H1 (cell line): ENCODE measurements around the gene TRAF4. TPM values are rescaled to one million over a fixed set of nuclear protein-coding genes. Genes with fewer than 3 reads are reported as not detected.

ENCODE experiments used
- CTCF ChIA-PET: fragments of 300-600 bp; sonication (Branson Sonifier 250); formaldehyde crosslinking; loops from one replicate; lab custom pipeline; 2021; ENCODE audit not compliant: partially characterized antibody; lab: Charles Lee
- POLR2A ChIA-PET: fragments of 300-600 bp; sonication (Branson Sonifier 250); formaldehyde crosslinking; loops from one replicate; lab custom pipeline; 2021; ENCODE audit warnings: inconsistent platforms; ENCODE audit not compliant: partially characterized antibody; lab: Charles Lee
- DNase-seq, 2 experiments: peaks; one replicate each; pipeline versions ENCODE4 v3.0.0 to v3.0.0-alpha.2; 2010 to 2022; ENCODE audit warnings: low spot score in 2 of 2, low read depth in 1 of 2, mixed read lengths in 1 of 2
- FAIRE-seq: peaks from 2 replicates; lab custom pipeline; 2011; peaks lifted over from hg19 to GRCh38; lab: Jason Lieb, UNC
- H2AFZ ChIP-seq: 2 replicates; pipeline ENCODE4 v1.8.1; 2012; ENCODE audit warnings: low read length, inconsistent platforms
- H2AK5ac ChIP-seq: 2 replicates; pipeline ENCODE4 v1.6.1; 2013; ENCODE audit warnings: low read depth, low read length
- H2BK120ac ChIP-seq: replicated peaks from 2 replicates; pipeline ENCODE3; 2013; ENCODE audit warnings: low read depth, low read length, inconsistent platforms
- H2BK12ac ChIP-seq: 2 replicates; pipeline ENCODE4 v1.6.1; 2013; ENCODE audit warnings: low read depth, low read length
- H2BK15ac ChIP-seq: 2 replicates; pipeline ENCODE4 v1.6.1; 2013; ENCODE audit warnings: low read length
- H2BK20ac ChIP-seq: 2 replicates; pipeline ENCODE4 v1.6.1; 2013; ENCODE audit warnings: low read length
- H2BK5ac ChIP-seq: 2 replicates; pipeline ENCODE4 v1.6.1; 2013; ENCODE audit warnings: low read depth, low read length
- H3K14ac ChIP-seq: 2 replicates; pipeline ENCODE4 v1.6.1; 2013; ENCODE audit warnings: inconsistent platforms; ENCODE audit not compliant: insufficient read length
- H3K18ac ChIP-seq: 2 replicates; pipeline ENCODE4 v1.6.1; 2013; ENCODE audit warnings: low read length; ENCODE audit errors: extremely low read depth
- H3K23ac ChIP-seq: 2 replicates; pipeline ENCODE4 v1.6.1; 2013; ENCODE audit warnings: inconsistent platforms; ENCODE audit not compliant: insufficient read length
- H3K23me2 ChIP-seq: 2 replicates; pipeline ENCODE4 v1.6.1; 2013; ENCODE audit warnings: low read depth, low read length
- H3K27ac ChIP-seq: 2 replicates; pipeline ENCODE4 v1.6.1; 2011; ENCODE audit warnings: low read depth, low read length, inconsistent platforms
- H3K27me3 ChIP-seq, 4 experiments: replicated peaks in 1 of 4; 1 replicate in 1 of 4; 2 replicates in 3 of 4; pipeline versions ENCODE4 v1.6.1 to v1.8.1; 2011 to 2013; ENCODE audit warnings: low read length in 3 of 4, mild to moderate bottlenecking in 3 of 4, inconsistent platforms in 2 of 4, mixed read lengths in 2 of 4, moderate library complexity in 1 of 4; ENCODE audit not compliant: control insufficient read depth in 3 of 4, insufficient read depth in 3 of 4; ENCODE audit errors: extremely low read depth in 1 of 4
- H3K36me3 ChIP-seq, 4 experiments: 2 replicates each; pipeline versions ENCODE4 v1.6.1 to v1.8.1; 2011 to 2013; ENCODE audit warnings: mild to moderate bottlenecking in 4 of 4, low read length in 3 of 4, moderate library complexity in 2 of 4, control low read depth in 1 of 4, inconsistent platforms in 1 of 4; ENCODE audit not compliant: insufficient read depth in 4 of 4, control insufficient read depth in 2 of 4
- H3K4ac ChIP-seq: replicated peaks from 2 replicates; pipeline ENCODE3; 2013; ENCODE audit warnings: low read length, low read depth, mixed read lengths, inconsistent platforms; ENCODE audit not compliant: insufficient read length
- H3K4me1 ChIP-seq, 4 experiments: replicated peaks in 1 of 4; 1 replicate in 1 of 4; 2 replicates in 3 of 4; pipeline versions ENCODE4 v1.6.1 to v1.8.1; 2011 to 2013; ENCODE audit warnings: low read length in 3 of 4, inconsistent platforms in 2 of 4, mixed read lengths in 1 of 4; ENCODE audit not compliant: insufficient read depth in 4 of 4, control insufficient read depth in 3 of 4
- H3K4me2 ChIP-seq, 2 experiments: 2 replicates each; pipeline versions ENCODE4 v1.6.1 to v1.8.1; 2011 to 2013; ENCODE audit warnings: low read depth in 2 of 2, low read length in 2 of 2, control low read depth in 1 of 2, inconsistent platforms in 1 of 2, mild to moderate bottlenecking in 1 of 2; ENCODE audit not compliant: insufficient read depth in 1 of 2
- H3K4me3 ChIP-seq, 4 experiments: fragments of 200-600, 300-600 bp in 1 of 4; sonication (generic), shearing (Covaris generic), sonication (Bioruptor Twin) in 1 of 4; 2 replicates each; pipeline versions ENCODE4 v1.5.1 to v1.8.1; 2011 to 2016; ENCODE audit warnings: low read length in 4 of 4, low read depth in 3 of 4, control low read depth in 2 of 4, inconsistent platforms in 2 of 4, mild to moderate bottlenecking in 2 of 4, mixed read lengths in 1 of 4, moderate library complexity in 1 of 4; ENCODE audit not compliant: insufficient read depth in 2 of 4; ENCODE audit errors: extremely low read depth in 1 of 4
- H3K56ac ChIP-seq: replicated peaks from 2 replicates; pipeline ENCODE3; 2013; ENCODE audit warnings: low read depth, mild to moderate bottlenecking, mixed read lengths, low read length, inconsistent platforms; ENCODE audit not compliant: insufficient read length
- H3K79me1 ChIP-seq: 2 replicates; pipeline ENCODE4 v1.6.1; 2013; ENCODE audit warnings: low read depth, low read length, control low read depth
- H3K79me2 ChIP-seq, 2 experiments: 2 replicates each; pipeline versions ENCODE4 v1.6.1 to v1.8.1; 2012 to 2013; ENCODE audit warnings: low read length in 2 of 2, mild to moderate bottlenecking in 2 of 2, inconsistent platforms in 1 of 2; ENCODE audit not compliant: insufficient read depth in 2 of 2, control insufficient read depth in 1 of 2
- H3K9ac ChIP-seq, 4 experiments: replicated peaks in 1 of 4; 1 replicate in 1 of 4; 2 replicates in 3 of 4; pipeline versions ENCODE4 v1.6.1 to v1.8.1; 2011 to 2013; ENCODE audit warnings: low read depth in 3 of 4, low read length in 3 of 4, control low read depth in 2 of 4, mild to moderate bottlenecking in 2 of 4, moderate library complexity in 2 of 4, inconsistent platforms in 1 of 4; ENCODE audit errors: extremely low read depth in 1 of 4
- H3K9me3 ChIP-seq, 2 experiments: 2 replicates each; pipeline versions ENCODE4 v1.6.1 to v1.8.1; 2012 to 2013; ENCODE audit warnings: mild to moderate bottlenecking in 2 of 2, moderate library complexity in 2 of 2, control low read depth in 1 of 2, inconsistent platforms in 1 of 2, low read depth in 1 of 2, low read length in 1 of 2, mixed read lengths in 1 of 2; ENCODE audit not compliant: insufficient read depth in 2 of 2
- H4K20me1 ChIP-seq, 2 experiments: replicated peaks in 1 of 2; 2 replicates each; pipeline versions ENCODE3 to v1.8.1; 2011 to 2013; ENCODE audit warnings: inconsistent platforms in 2 of 2, low read length in 2 of 2, mild to moderate bottlenecking in 1 of 2; ENCODE audit not compliant: insufficient read depth in 2 of 2, control insufficient read depth in 1 of 2
- H4K5ac ChIP-seq: 2 replicates; pipeline ENCODE4 v1.6.1; 2013; ENCODE audit warnings: low read length, low read depth, mixed read lengths, inconsistent platforms; ENCODE audit not compliant: insufficient read length
- H4K8ac ChIP-seq: 2 replicates; pipeline ENCODE4 v1.8.0; 2013; ENCODE audit warnings: mild to moderate bottlenecking, moderate library complexity, low read length, inconsistent platforms; ENCODE audit not compliant: insufficient read depth; ENCODE audit errors: extremely low read depth
- H4K91ac ChIP-seq: replicated peaks from 2 replicates; pipeline ENCODE3; 2013; ENCODE audit warnings: low read length, mixed read lengths, inconsistent platforms; ENCODE audit not compliant: insufficient read length
- CTCF ChIP-seq, 3 experiments: IDR thresholded peaks; 1 replicate in 2 of 3; 2 replicates in 1 of 3; pipeline versions ENCODE4 v1.5.1 to v1.6.1; 2011; ENCODE audit warnings: low read length in 3 of 3, mild to moderate bottlenecking in 3 of 3, inconsistent platforms in 2 of 3, low read depth in 1 of 3, moderate library complexity in 1 of 3; ENCODE audit not compliant: insufficient read depth in 1 of 3; ENCODE audit errors: control extremely low read depth in 1 of 3
- EGR1 ChIP-seq: IDR thresholded peaks from 2 replicates; pipeline ENCODE4 v1.6.1; 2011; ENCODE audit warnings: low read depth, low read length, borderline replicate concordance
- NANOG ChIP-seq: IDR thresholded peaks from 2 replicates; pipeline ENCODE4 v1.6.1; 2011; ENCODE audit warnings: low read length, low read depth, mild to moderate bottlenecking, inconsistent platforms; ENCODE audit not compliant: insufficient read depth, poor library complexity, severe bottlenecking
- TEAD4 ChIP-seq: IDR thresholded peaks from 2 replicates; pipeline ENCODE4 v1.6.1; 2012; ENCODE audit warnings: low read depth, low read length, inconsistent platforms, mixed read lengths
- WGBS, 2 experiments: shearing (Covaris generic) in 1 of 2; methylation state at CpG; one replicate each; pipeline versions ENCODE4 v1.1.6 to v1.1.7; 2013 to 2015; ENCODE audit warnings: low lambda C conversion rate in 2 of 2, mixed read lengths in 2 of 2, inconsistent platforms in 1 of 2, low coverage in 1 of 2, missing lambda C conversion rate in 1 of 2; ENCODE audit not compliant: insufficient replicate concordance in 2 of 2, insufficient coverage in 1 of 2, insufficient read length in 1 of 2; ENCODE audit errors: extremely low coverage in 1 of 2, missing lambda C conversion rate in 1 of 2; 5-methylcytosine and 5-hydroxymethylcytosine counted together
- polyA plus RNA-seq, 7 experiments: library from polyadenylated mRNA; depleted of rRNA in 3 of 7; stranded (reverse) in 5 of 7; unstranded in 2 of 7; fragments of >200 nt in 5 of 7; fragments of 200-250 nt in 2 of 7; gene quantifications; 1 replicate in 5 of 7; 2 replicates in 1 of 7; 4 replicates in 1 of 7; pipeline versions ENCODE4 v1.2.1 to v1.2.3, GENCODE V29; 2011 to 2013; ENCODE audit warnings: missing spikeins in 2 of 7, mixed read lengths in 2 of 7
- total RNA-seq: library from RNA; stranded (reverse); fragmentation: NEBNext Ultra II Directional; extraction: Animal tissue kit (Norgen Biotek cat#: 25700); gene quantifications from 2 replicates; pipeline ENCODE4 v1.2.1, GENCODE V29; 2021

Gene TRAF4
- total and polyA plus RNA-seq, 2 of the 8 experiments (the other 6 are each of a cell fraction or from before 2014, with no cell fraction given) = 167 to 170 TPM

GRCh38 chr17:28714281-28714680, 29.5 kb upstream of the TRAF4 start:
- FAIRE-seq (no peak), DNase-seq (no peak)
- Histone ChIP-seq H3K4me3 (no peak overlapping the region), H3K4me1 (peaks cover 4 to 15% (median 7%) of the 10 kb centered on the region in 4 experiments; a peak in 6 of 7 replicates), H2BK20ac (no peak overlapping the region), H3K56ac (no peak overlapping the region), H3K27ac (no peak overlapping the region), H2AK5ac (no peak overlapping the region), H3K4me2 (no peak overlapping the region), H2BK120ac (no peak overlapping the region), H3K79me2 (peaks cover 3 to 29% of the 10 kb centered on the region in 2 experiments; a peak in 3 of 4 replicates), H3K27me3 (no peaks in the 10 kb centered on the region), H2BK5ac (no peak overlapping the region), H3K36me3 (peaks cover 8 to 20% (median 15%) of the 10 kb centered on the region in 4 experiments; a peak in 7 of 8 replicates), H3K4ac (no peak overlapping the region), H4K8ac (no peak overlapping the region), H2BK12ac (no peak overlapping the region), H3K14ac (no peak overlapping the region), H4K20me1 (peaks cover 0 to 11% of the 10 kb centered on the region in 2 experiments), H3K9ac (no peak overlapping the region), H3K9me3 (no peaks in the 10 kb centered on the region), H3K18ac (no peak overlapping the region), H4K5ac (no peak overlapping the region), H4K91ac (no peak overlapping the region), H3K79me1 (peaks cover 16% of the 10 kb centered on the region), H3K23me2 (peaks cover 27% of the 10 kb centered on the region), H2BK15ac (no peak overlapping the region), H3K23ac (no peak overlapping the region), H2AFZ (no peak overlapping the region)
- WGBS, 2 experiments = 90% methylated on average over 3 of the region's 3 CpGs; no CpG with 5 or more reads in 1 of the 2 experiments
- POLR2A ChIA-PET = interaction anchor here (0.6 to 10.5 kb wide), 8 partner anchors 10 to 138 kb away, joined by 3 to 258 read pairs (median 4); partner anchors contain the start of genes ALDOC, BLTP2, NEK8 and RPL23A
- CTCF ChIA-PET = interaction anchor here (1.0 to 2.0 kb wide), 3 partner anchors 13 to 141 kb away, joined by 3 to 4 read pairs (median 3); no protein-coding TSS in a partner anchor
- TF ChIP-seq EGR1 (no peak), CTCF (IDR thresholded peaks at IDR 0.05; ENCODE audit: control extremely low read depth in 1 of 3, insufficient read depth in 1 of 3, low read depth in 1 of 3, low read length in 3 of 3) (peak in 1 of 3 experiments; percentile 10; a peak in 1 of 4 replicates), TEAD4 (no peak), NANOG (no peak)
